GM18511 (cell line): ENCODE results near the gene HIF1A.
"Not testable (repeated sequence)": the region's sequence is repeated elsewhere in the genome, so short reads cannot be mapped to it uniquely, and the experiment has no call there.

Experiments
- ATAC-seq: cut with Tn5 transposase; IDR thresholded peaks from one replicate; pipeline ENCODE4 v1.9.1; 2021; ENCODE audit warnings: mild to moderate bottlenecking, moderate library complexity; ENCODE audit not compliant: unreplicated experiment

Gene HIF1A

GRCh38 chr14:61706096-61706690 lies 10.9 kb downstream of the HIF1A start:
- no peak for ATAC-seq

DNA sequence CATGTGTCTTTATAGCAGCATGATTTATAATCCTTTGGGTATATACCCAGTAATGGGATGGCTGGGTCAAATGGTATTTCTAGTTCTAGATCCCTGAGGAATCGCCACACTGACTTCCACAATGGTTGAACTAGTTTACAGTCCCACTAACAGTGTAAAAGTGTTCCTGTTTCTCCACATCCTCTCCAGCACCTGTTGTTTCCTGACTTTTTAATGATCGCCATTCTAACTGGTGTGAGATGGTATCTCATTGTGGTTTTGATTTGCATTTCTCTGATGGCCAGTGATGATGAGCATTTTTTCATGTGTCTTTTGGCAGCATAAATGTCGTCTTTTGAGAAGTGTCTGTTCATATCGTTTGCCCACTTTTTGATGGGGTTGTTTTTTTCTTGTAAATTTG lies 12.5 kb downstream of the HIF1A start:
- not testable (repeated sequence) for ATAC-seq

- ATAC-seq, result not testable (repeated sequence)
Measured at GRCh38 chr14:61708693-61709092, 13.4 kb downstream of the HIF1A start.

- no peak for ATAC-seq
Measured at GRCh38 chr14:61710853-61711817, 15.8 kb downstream of the HIF1A start.

DNA sequence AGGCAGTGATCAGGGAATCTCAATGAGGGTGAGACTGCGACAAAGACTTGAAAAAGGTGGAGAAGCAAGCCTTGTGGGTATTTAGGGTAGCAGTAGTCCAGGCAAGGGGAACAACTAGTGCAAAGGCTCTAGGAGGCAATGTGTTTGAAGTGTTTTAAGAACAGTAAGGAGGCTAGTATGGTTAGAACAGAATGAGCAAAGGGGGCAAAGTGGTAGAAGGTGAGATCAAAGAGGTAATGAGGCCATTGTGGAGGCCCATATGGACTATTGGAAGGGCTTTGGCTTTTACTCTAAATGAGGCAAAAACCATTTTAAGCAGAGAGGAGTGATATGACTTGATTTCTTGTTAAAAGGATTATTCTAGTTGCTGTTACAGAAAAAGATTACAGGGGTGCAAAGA lies 16.8 kb downstream of the HIF1A start:
- no peak for ATAC-seq

GRCh38 chr14:61713724-61714437 lies 18.6 kb downstream of the HIF1A start:
- no peak for ATAC-seq

DNA sequence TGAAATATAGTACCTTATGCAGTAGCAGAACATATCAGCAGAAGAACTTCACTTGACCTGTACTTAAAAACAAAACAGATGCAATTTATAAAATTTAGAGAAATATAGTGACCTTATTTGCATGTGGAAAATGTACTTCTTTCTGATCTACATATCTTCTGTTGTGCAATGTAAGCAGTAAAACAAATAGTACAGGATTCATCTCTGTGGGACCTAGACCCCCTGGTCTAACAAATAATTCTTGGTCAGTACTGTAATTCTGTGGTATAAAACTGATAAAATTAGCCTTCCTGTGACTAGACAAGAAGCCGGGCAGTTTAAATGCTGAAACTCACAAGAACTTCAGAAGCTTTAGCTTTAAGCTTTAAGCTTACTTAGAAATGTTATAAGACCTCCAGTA lies 21.6 kb downstream of the HIF1A start:
- ATAC-seq, result no peak

- ATAC-seq, result no peak
Measured at GRCh38 chr14:61718039-61718438, 22.7 kb downstream of the HIF1A start.

GRCh38 chr14:61719344-61720293 lies 24.3 kb downstream of the HIF1A start:
- ATAC-seq, result no peak

- no peak for ATAC-seq
Measured at GRCh38 chr14:61720294-61720661, 25.0 kb downstream of the HIF1A start.

GRCh38 chr14:61720741-61721140 lies 25.4 kb downstream of the HIF1A start:
- no peak for ATAC-seq

DNA sequence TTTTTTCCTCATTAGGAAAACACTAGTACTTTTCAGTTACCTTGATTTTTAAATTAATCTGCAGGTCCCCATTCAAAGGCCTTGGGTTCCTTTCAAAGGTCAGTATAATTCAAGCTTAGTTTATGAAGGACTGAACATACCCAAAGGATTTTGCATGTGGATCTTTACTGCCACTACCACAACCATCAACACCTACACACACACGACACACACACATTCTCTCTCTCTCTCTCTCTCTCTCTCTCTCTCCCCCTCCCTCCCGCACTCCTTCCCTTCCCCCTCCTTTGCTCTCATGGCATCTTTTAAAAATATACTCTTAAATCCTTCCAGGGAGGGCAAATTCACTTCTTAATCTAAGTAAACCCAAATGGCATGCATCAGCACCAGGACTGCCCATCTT lies 28.8 kb downstream of the HIF1A start:
- ATAC-seq, result no peak

DNA sequence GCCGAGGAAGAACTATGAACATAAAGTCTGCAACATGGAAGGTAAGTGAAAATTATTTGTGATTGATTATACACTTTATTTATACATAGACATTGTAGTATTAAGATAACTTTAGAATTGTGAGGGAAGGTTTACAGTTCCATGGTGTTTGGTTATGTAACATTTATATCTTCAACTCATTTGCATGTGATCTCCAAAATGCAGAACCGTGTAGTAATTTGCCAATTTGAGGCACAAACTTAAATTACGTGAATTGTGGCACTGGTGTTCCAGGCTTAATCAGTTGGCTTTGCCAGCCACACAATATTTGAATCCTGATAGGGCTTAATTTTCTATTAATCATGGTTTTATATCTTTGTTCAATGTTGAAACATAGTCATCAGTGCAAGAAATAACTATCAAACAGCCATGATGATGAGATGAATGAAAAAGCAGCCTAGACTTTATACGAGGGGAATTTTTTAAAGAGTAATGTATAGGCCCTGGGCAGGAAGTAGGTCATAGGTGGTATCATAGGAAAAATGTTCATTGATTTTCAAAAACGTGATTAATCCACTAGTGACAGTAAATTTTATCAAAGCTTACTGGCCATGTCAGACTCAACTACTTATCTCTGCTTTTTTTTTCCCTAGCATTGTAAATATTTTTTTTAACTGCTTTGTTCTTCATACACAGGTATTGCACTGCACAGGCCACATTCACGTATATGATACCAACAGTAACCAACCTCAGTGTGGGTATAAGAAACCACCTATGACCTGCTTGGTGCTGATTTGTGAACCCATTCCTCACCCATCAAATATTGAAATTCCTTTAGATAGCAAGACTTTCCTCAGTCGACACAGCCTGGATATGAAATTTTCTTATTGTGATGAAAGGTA lies 31.7 kb downstream of the HIF1A start:
- ATAC-seq, result no peak

GRCh38 chr14:61730756-61731373 lies 35.6 kb downstream of the HIF1A start:
- no peak for ATAC-seq

DNA sequence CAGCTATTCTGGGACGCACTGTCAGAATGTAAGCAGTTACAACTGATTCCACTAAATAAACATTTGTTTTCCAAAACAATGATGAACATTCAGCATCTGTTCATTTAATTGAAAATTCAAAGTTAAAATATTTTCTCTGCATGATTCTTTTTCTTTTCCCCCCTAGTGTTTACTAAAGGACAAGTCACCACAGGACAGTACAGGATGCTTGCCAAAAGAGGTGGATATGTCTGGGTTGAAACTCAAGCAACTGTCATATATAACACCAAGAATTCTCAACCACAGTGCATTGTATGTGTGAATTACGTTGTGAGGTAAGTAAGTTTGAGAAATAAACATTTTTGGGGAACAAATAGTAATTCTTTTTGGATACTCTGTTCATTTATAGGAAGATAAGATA lies 38.7 kb downstream of the HIF1A start:
- no peak for ATAC-seq

DNA sequence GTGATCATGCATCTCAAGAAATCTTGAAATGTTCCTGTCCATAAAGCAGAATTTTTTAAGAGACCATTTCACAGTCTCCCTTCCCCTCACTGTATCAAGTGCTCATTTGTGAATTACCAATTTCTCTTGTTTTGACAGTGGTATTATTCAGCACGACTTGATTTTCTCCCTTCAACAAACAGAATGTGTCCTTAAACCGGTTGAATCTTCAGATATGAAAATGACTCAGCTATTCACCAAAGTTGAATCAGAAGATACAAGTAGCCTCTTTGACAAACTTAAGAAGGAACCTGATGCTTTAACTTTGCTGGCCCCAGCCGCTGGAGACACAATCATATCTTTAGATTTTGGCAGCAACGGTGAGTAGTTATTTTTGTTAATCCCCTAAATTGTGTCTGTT lies 41.4 kb downstream of the HIF1A start:
- no peak for ATAC-seq

DNA sequence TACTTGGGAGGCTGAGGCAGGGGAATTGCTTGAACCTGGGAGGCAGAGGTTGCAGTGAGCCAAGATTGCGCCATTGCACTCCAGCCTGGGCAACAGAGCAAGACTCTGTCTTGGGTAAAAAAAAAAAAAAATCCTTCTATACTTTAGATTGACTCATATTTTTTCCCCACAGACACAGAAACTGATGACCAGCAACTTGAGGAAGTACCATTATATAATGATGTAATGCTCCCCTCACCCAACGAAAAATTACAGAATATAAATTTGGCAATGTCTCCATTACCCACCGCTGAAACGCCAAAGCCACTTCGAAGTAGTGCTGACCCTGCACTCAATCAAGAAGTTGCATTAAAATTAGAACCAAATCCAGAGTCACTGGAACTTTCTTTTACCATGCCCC lies 42.6 kb downstream of the HIF1A start:
- no peak for ATAC-seq

DNA sequence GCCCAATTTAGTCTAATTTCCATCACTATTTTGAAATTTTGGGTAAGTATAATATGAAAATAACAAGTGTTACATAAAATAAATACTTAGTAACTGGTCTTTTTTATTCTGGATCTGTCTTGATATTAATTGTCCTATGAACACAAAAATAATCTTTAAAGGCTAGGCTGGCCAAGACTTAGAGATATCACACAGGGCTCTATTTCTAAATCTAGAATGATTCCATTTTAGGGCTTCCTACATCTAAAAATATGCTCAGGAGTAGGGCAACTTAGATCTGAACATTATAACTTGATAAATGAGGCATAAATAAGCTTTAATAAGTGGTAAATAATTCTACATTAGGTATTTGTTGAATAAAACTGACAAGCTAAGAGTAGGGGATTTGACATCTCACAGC lies 43.8 kb downstream of the HIF1A start:
- ATAC-seq, result no peak

- no peak for ATAC-seq
Measured at GRCh38 chr14:61742371-61742770, 47.1 kb downstream of the HIF1A start.
